NCI-H2196 treated with DMSO at 0.1 percent for 48 hours (cell line): ENCODE results near the gene KLF1.
"Not testable (repeated sequence)": the region's sequence is repeated elsewhere in the genome, so short reads cannot be mapped to it uniquely, and the experiment has no call there.

ENCODE experiments used
- DNase-seq: peaks from one replicate; lab custom pipeline; 2025; ENCODE audit not compliant: unreplicated experiment; lab: John Stamatoyannopoulos, UW

KLF1 gene

GRCh38 chr19:12868540-12869112 lies 18.4 kb downstream of the KLF1 start:
- DNase-seq, result no peak

- peak; percentile 85 for DNase-seq
Observed at GRCh38 chr19:12867120-12868099, 19.6 kb downstream of the KLF1 start.

DNA sequence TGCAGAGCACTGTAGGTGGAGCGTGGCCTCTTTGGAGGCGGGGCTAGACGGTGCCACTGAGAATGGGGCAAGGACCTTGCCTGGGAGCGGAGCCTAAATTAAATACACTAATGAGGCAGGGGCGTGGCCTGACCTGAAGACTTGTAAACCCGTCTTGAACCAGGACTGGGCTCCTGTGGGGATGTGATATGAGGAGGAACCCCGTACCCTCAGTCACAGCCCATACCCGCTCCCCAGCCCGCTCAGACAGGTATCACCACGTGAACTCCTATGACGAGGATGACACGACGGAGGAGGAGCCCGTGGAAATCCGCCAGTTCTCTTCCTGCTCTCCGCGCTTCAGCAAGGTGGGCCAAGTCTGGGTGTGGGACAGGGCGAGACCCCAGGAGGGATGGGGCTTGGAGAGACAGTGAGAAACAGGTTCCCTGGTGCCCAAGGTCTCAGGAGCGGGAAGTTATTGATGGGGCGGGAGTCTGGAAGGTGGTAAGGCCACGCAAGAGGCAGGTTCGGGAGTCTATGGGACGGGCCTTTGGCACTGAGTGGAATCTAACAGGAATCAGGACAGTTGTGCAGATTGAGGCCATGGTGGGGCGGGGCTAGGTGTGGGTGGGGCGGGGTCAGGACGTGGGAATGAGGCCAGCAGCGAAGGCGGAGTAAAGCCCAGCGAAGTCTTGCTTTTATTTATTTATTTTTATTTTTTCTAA lies 20.4 kb downstream of the KLF1 start:
- peak; percentile 44 for DNase-seq

GRCh38 chr19:12865746-12866415 lies 21.1 kb downstream of the KLF1 start:
- DNase-seq, result no peak

GRCh38 chr19:12864721-12865715 lies 22.0 kb downstream of the KLF1 start:
- DNase-seq, result no peak

DNA sequence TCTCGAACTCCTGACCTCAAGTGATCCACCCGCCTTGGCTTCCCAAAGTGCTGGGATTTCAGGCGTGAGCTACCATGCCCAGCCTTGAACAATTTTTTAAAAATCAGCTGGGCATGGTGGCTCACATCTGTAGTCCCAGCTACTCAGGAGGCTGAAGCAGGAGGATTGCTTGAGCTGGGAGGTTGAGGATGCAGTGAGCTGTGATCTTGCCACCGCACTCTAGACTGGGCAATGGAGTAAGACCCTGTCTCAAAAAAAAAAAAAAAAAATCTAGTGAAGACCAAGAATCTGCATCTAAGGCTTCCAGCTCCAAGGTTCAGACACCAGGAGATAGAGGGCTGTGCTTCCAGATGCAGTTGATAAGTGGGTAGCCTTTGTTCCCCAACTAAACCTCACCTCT lies 22.9 kb downstream of the KLF1 start:
- no peak for DNase-seq

DNA sequence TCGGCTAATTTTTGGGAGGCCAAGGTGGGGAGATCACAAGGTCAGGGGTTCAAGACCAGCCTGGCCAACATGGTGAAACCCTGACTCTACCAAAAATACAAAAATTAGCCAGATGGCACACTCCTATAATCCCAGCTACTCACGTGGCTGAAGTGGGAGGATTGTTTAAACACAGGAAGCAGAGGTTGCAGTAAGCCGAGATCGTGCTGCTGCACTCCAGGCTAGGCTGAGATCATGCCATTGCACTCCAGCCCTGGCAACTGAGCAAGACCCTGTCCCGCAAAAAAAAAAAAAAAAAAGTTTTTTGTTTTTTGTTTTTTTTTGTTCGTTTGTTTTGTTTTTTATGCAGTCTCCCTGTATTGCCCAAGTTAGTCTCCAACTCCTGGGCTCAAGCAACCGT lies 27.5 kb downstream of the KLF1 start:
- DNase-seq, result no peak

- no peak for DNase-seq
Observed at GRCh38 chr19:12858041-12858928, 28.7 kb downstream of the KLF1 start.

DNA sequence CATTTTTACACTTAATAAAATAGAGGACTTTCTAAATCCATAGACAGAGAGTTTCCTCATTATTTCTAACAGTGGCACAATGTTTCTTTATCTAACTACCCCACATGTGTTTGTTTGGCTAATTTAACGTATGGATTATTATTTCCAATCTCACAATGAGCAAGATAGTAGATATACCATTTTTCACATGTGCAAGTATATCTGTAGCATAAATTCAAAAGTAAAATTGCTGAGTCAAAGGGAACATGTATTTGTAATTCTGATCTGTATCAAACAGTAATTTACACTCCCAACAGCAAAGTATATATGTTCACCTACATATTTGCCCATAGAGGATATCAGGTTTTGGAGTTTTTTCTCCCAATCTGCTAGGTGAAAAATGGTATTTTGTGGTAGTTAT lies 30.3 kb downstream of the KLF1 start:
- DNase-seq, result no peak

GRCh38 chr19:12847159-12848139 lies 39.6 kb downstream of the KLF1 start:
- peak; percentile 73 for DNase-seq

DNA sequence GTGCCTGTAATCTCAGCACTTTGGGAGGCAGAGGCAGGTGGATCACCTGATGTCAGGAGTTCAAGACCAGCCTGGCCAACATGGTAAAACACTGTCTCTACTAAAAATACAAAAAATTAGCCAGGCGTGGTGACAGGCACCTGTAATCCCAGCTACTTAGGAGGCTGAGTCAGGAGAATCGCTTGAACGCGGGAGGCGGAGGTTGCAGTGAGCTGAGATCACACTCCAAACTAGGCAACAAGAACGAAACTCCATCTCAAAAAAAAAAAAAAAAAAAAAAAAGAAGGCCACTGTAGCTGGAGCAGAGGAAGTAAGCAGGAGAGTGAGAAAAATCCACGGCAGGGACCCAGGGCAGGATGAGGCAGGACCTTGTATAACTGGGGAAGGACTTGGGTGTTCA lies 40.4 kb downstream of the KLF1 start:
- DNase-seq, result not testable (repeated sequence)

- DNase-seq, result no peak
Observed at GRCh38 chr19:12843999-12844732, 42.8 kb downstream of the KLF1 start.

DNA sequence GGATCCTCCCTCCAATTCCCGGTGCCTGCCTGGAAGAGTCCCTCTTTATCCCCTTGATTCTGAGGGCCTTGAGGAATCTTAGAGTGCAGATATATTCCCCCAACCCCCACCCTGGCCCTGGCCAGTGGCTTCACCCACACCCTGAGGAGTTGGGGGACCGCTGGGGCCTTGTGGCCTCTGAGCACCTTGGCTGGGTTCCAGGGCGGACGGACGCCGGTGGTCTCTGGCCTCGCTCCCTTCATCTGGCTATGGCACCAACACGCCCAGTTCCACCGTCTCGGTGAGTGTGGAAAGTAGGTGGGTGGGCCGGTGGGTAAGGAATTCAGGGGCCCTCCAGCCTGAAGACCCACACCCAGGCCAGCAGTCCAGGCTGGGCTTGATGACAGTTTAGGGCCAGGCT lies 43.7 kb downstream of the KLF1 start:
- no peak for DNase-seq

- no peak for DNase-seq
Observed at GRCh38 chr19:12842511-12842910, 44.5 kb downstream of the KLF1 start.

DNA sequence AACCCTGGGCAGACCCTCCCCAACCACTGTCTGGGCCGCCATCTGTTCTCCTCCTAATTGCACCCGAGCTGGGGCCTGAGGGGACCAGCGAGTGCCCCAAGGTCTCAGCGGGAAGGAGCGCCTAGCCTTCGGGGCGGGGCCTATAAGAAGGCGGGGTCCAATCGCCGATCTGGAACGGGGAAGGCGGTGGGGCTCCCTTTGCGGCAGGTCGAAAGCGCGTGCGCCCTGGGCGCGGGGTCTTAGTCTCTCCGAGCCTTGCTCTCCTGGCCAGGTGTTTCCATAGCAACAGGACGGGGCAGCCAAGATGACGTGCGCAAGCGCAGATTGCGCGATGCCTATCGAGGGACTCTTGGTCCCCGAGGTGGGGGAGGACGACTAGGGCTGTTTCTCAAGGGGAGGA lies 45.9 kb downstream of the KLF1 start:
- no peak for DNase-seq

GRCh38 chr19:12840091-12841079 lies 46.6 kb downstream of the KLF1 start:
- peak; percentile 48 for DNase-seq
